Mesodermal cell (in vitro differentiated cells): ENCODE measurements around the gene CYFIP1.

Experiments
- H3K27ac ChIP-seq: 2 replicates; pipeline ENCODE4 v1.7.0; 2013; ENCODE audit warnings: mild to moderate bottlenecking, low read depth, low read length, moderate library complexity; ENCODE audit not compliant: severe bottlenecking
- H3K36me3 ChIP-seq: 2 replicates; pipeline ENCODE4 v1.7.1; 2013; ENCODE audit warnings: mild to moderate bottlenecking, low read length, moderate library complexity; ENCODE audit not compliant: control insufficient read depth, insufficient read depth
- H3K4me1 ChIP-seq: one replicate; pipeline ENCODE4 v1.7.1; 2013; ENCODE audit warnings: mild to moderate bottlenecking, low read length; ENCODE audit not compliant: insufficient read depth, control insufficient read depth, poor library complexity, severe bottlenecking
- H3K4me3 ChIP-seq: 2 replicates; pipeline ENCODE4 v1.7.0; 2013; ENCODE audit warnings: low read length, control low read depth, mild to moderate bottlenecking; ENCODE audit not compliant: insufficient read depth, poor library complexity, severe bottlenecking; ENCODE audit errors: extremely low read depth
- H3K9me3 ChIP-seq: 2 replicates; pipeline ENCODE4 v1.7.1; 2013; ENCODE audit warnings: mild to moderate bottlenecking, low read length, moderate library complexity; ENCODE audit not compliant: control insufficient read depth
- WGBS, 2 experiments: methylation state at CpG; one replicate each; pipeline ENCODE4 v1.1.5; 2013; ENCODE audit warnings: missing lambda C conversion rate in 2 of 2; ENCODE audit not compliant: insufficient coverage in 2 of 2; 5-methylcytosine and 5-hydroxymethylcytosine counted together

CYFIP1 gene

GRCh38 chr15:22868495-22868894, 111.7 kb downstream of the CYFIP1 start:
- WGBS, 2 experiments = 78 to 100% methylated on average over 2 to 4 of the region's 4 CpGs
- peaks cover 92% of the 10 kb centered on the region for H3K36me3 ChIP-seq
- no peaks in the 10 kb centered on the region for H3K9me3 ChIP-seq
- H3K4me1 ChIP-seq = peaks cover 10% of the 10 kb centered on the region
- no peak overlapping the region for H3K4me3 ChIP-seq
- no peak overlapping the region for H3K27ac ChIP-seq

DNA sequence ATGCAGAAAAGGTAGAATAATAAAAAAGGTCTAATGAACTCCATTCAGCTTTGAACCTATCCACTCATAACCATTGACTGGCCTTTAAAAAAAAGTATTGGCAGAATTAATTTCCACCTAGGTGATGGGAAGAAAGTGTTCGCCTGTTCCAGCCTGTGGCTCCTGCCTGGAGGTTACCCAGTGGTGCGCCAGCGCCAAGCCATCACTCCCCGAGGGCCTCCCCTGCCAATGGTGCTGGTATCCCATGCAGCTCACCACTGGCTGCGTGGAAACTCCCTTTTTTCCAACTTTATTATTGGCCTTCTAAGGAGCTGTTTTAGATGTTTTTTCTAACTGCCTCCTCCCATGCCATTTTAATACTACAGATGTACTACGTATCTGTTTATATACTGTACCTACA, 112.3 kb downstream of the CYFIP1 start:
- 98% methylated on average over 4 of the region's 6 CpGs; no CpG with 5 or more reads in 1 of the 2 experiments for WGBS, 2 experiments
- Histone ChIP-seq H3K36me3 (peaks cover 98% of the 10 kb centered on the region), H3K4me3 (no peak overlapping the region), H3K9me3 (no peaks in the 10 kb centered on the region), H3K27ac (no peak overlapping the region), H3K4me1 (peaks cover 5% of the 10 kb centered on the region)

DNA sequence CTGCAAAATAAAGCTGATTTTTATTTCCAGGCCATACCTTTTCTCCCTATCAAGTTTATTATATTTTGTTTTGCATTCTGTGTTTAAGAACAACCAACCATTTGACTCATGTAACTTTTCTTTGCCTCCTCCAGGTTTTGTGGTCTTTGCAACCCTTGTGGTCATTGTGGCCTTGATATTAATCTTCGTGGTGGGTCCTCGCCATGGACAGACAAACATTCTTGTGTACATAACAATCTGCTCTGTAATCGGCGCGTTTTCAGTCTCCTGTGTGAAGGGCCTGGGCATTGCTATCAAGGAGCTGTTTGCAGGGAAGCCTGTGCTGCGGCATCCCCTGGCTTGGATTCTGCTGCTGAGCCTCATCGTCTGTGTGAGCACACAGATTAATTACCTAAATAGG, 114.1 kb downstream of the CYFIP1 start:
- H3K4me3 ChIP-seq = no peak overlapping the region
- H3K4me1 ChIP-seq = no peaks in the 10 kb centered on the region
- H3K27ac ChIP-seq = no peak overlapping the region
- WGBS, 2 experiments = 97 to 100% methylated on average over 5 to 7 of the region's 7 CpGs
- H3K9me3 ChIP-seq = no peaks in the 10 kb centered on the region
- H3K36me3 ChIP-seq = peaks cover 96% of the 10 kb centered on the region

DNA sequence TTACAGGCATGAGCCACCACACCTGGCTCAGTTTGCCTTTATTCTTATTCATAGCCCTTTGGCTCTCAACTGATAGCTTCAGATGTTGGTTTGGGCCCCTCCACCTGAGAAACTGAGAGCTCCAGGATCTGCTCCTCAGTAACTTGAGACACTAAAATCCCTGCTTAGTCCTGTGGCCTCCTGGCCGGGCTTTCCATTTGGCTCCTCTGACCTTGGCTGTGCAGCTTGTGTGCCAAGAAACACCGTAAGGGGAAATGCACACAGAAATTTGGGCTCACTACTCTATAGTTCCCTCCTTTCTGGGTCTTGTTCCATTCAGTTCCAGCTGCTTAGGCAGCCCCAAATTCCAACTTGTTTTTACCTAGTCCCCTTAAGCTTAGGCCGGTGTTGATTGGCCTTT, 116.8 kb downstream of the CYFIP1 start:
- Histone ChIP-seq H3K4me1 (no peaks in the 10 kb centered on the region), H3K36me3 (peaks cover 87% of the 10 kb centered on the region), H3K4me3 (no peak overlapping the region), H3K27ac (no peak overlapping the region), H3K9me3 (no peaks in the 10 kb centered on the region)
- WGBS, 2 experiments = 95 to 100% methylated on average over 3 of the region's 3 CpGs

DNA sequence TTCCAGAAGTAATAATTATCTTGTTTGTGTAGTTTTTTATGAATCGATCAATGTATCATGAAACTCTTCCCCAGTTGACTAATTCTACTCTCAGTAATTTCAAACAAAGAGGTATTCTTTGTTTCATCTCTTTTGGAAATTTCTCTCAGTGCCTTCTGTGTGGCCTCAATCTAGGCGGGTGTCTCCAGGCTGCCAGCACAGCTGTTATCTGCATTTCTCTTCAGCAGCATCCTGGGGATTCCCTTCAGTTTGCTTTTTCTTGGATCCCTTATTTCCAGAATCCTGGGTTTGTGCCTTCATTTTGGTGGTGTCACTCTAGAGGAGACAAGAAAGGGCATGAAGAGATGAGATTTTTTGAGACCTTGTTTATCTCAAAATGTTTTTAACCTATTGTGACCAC, 119.0 kb downstream of the CYFIP1 start:
- WGBS, 2 experiments = 89 to 93% methylated on average over 1 of the region's 2 CpGs
- Histone ChIP-seq H3K4me3 (no peak overlapping the region), H3K9me3 (no peaks in the 10 kb centered on the region), H3K27ac (no peak overlapping the region), H3K36me3 (peaks cover 86% of the 10 kb centered on the region), H3K4me1 (no peaks in the 10 kb centered on the region)

GRCh38 chr15:22856659-22857058, 123.5 kb downstream of the CYFIP1 start:
- H3K27ac ChIP-seq = no peak overlapping the region
- no peaks in the 10 kb centered on the region for H3K4me1 ChIP-seq
- WGBS, 2 experiments = 100% methylated on average over 1 of the region's 1 CpG; no CpG with 5 or more reads in 1 of the 2 experiments
- H3K9me3 ChIP-seq = no peaks in the 10 kb centered on the region
- peaks cover 87% of the 10 kb centered on the region for H3K36me3 ChIP-seq
- no peak overlapping the region for H3K4me3 ChIP-seq

- no peaks in the 10 kb centered on the region for H3K9me3 ChIP-seq
- H3K27ac ChIP-seq = no peak overlapping the region
- 50 to 77% methylated on average over 1 to 3 of the region's 4 CpGs for WGBS, 2 experiments
- no peak overlapping the region for H3K4me3 ChIP-seq
- H3K36me3 ChIP-seq = peaks cover 83% of the 10 kb centered on the region
- peaks cover 2% of the 10 kb centered on the region for H3K4me1 ChIP-seq
These were observed 124.4 kb downstream of the CYFIP1 start for GRCh38 chr15:22855791-22856190.

GRCh38 chr15:22851513-22851912, 128.7 kb downstream of the CYFIP1 start:
- Histone ChIP-seq H3K36me3 (peaks cover 86% of the 10 kb centered on the region), H3K4me3 (no peak overlapping the region), H3K9me3 (no peaks in the 10 kb centered on the region), H3K4me1 (peaks cover 9% of the 10 kb centered on the region), H3K27ac (no peak overlapping the region)
- 83 to 100% methylated on average over 2 of the region's 4 CpGs for WGBS, 2 experiments

DNA sequence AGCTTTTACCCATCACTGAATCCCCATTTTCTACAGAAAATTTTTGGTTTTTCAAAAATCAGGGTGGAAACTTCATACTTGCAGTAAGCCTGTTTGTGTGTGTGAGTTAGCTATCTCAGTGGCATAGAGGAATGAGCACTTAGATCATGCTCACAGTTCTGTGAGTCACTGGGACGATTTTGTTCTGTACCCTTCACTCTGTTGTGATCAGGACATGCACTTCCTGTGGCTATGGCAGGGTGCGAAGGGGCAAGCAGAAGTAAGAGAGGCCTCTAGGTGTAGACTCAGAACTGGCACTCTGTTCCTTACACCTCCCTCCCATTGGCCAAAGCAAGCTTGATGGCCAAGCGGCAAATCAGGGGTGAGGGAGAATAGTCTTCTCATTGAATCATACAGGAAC, 130.1 kb downstream of the CYFIP1 start:
- H3K27ac ChIP-seq = no peak overlapping the region
- H3K4me1 ChIP-seq = peaks cover 13% of the 10 kb centered on the region
- H3K9me3 ChIP-seq = no peaks in the 10 kb centered on the region
- peaks cover 90% of the 10 kb centered on the region for H3K36me3 ChIP-seq
- no peak overlapping the region for H3K4me3 ChIP-seq
- WGBS, 2 experiments = 100% methylated on average over 1 of the region's 3 CpGs

- no peak overlapping the region for H3K27ac ChIP-seq
- peaks cover 90% of the 10 kb centered on the region for H3K36me3 ChIP-seq
- H3K4me1 ChIP-seq = peaks cover 17% of the 10 kb centered on the region
- H3K9me3 ChIP-seq = no peaks in the 10 kb centered on the region
- WGBS, 2 experiments = 94 to 95% methylated on average over 6 of the region's 6 CpGs
- H3K4me3 ChIP-seq = no peak overlapping the region
These were observed 134.1 kb downstream of the CYFIP1 start for GRCh38 chr15:22846073-22846472.

DNA sequence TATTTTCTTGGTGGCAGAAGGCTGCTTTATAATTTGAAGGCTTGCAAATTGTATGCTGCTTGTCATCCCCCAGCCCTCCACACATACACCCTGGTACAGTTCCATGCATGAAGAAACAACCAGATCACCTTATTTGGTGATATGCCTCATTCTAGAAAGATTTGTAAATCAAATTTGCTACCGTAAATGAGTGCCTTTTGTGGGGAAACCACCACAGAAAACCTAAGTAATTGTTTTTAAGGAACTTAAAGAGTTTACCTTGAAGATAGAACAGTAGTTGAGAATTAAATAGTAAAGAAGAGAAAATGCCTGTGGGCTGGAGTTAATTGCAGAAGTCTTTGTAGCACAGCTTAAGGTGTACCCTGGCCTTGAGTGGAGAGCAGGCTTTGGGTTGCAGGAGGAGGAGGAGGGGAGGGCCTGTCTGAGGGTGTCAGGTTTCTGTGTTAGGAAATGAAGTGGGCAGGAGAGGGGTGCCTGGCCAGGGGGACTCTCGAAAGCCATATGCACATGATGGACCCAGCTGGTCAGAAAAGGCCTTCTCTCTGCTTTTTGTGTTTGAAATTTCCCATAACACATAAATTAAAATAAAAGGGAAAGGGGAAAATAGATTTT, 134.8 kb downstream of the CYFIP1 start:
- H3K27ac ChIP-seq = no peak overlapping the region

More for the DNA sequence above, 134.8 kb downstream of the CYFIP1 start:
- Histone ChIP-seq H3K4me1 (peaks cover 17% of the 10 kb centered on the region), H3K9me3 (no peaks in the 10 kb centered on the region), H3K36me3 (peaks cover 87% of the 10 kb centered on the region), H3K4me3 (no peak overlapping the region)
- WGBS, 2 experiments = 70 to 83% methylated on average over 1 of the region's 2 CpGs
